WTC11 (cell line): ENCODE data around the gene GPC5. TPM values are rescaled to one million over a fixed set of nuclear protein-coding genes. Genes with fewer than 3 reads are reported as not detected.

ENCODE experiments used
- ATAC-seq: fragments of 200-7000 bp; cut with Tn5 transposase; 2 replicates; pipeline ENCODE4 v1.10.0; 2021; ENCODE audit warnings: mild to moderate bottlenecking, moderate library complexity
- CTCF ChIA-PET: fragments of 300-600 bp; sonication (Branson Sonifier 250); formaldehyde crosslinking; loops from one replicate; lab custom pipeline; 2021; ENCODE audit warnings: antibody characterized with exemption; lab: Charles Lee
- POLR2A ChIA-PET: fragments of 350-600 bp; sonication (Branson Sonifier 250); formaldehyde crosslinking; loops from one replicate; lab custom pipeline; 2021; ENCODE audit warnings: antibody characterized with exemption; lab: Charles Lee
- DNase-seq: peaks from one replicate; pipeline ENCODE4 v3.0.0; 2021; ENCODE audit warnings: low spot score
- H3K27ac Mint-ChIP-seq: 2 replicates; pipeline ENCODE4 v1.8.0; 2021; ENCODE audit warnings: mixed read lengths
- H3K27me3 Mint-ChIP-seq: 2 replicates; pipeline ENCODE4 v1.8.0; 2021; ENCODE audit warnings: low read depth, mild to moderate bottlenecking, moderate library complexity, mixed read lengths
- H3K36me3 Mint-ChIP-seq: 2 replicates; pipeline ENCODE4 v1.8.0; 2021; ENCODE audit warnings: mixed read lengths
- H3K4me1 Mint-ChIP-seq: 2 replicates; pipeline ENCODE4 v1.8.0; 2022; ENCODE audit warnings: mixed read lengths
- H3K4me3 Mint-ChIP-seq: 2 replicates; pipeline ENCODE4 v1.8.0; 2021; ENCODE audit warnings: mild to moderate bottlenecking, moderate library complexity, mixed read lengths
- H3K9me3 Mint-ChIP-seq: 2 replicates; pipeline ENCODE4 v1.8.0; 2021; ENCODE audit warnings: mixed read lengths
- ATF1 ChIP-seq: sonication (generic); formaldehyde crosslinking; IDR thresholded peaks from 2 replicates; pipeline ENCODE4 v1.8.1; 2023; ENCODE audit warnings: mild to moderate bottlenecking, moderate library complexity, missing genetic modification reagents
- ATF2 ChIP-seq: sonication (generic); formaldehyde crosslinking; IDR thresholded peaks from 2 replicates; pipeline ENCODE4 v1.8.1; 2022; ENCODE audit warnings: low read depth, missing genetic modification reagents, borderline replicate concordance
- ATF6 ChIP-seq: sonication (generic); formaldehyde crosslinking; IDR thresholded peaks from 2 replicates; pipeline ENCODE4 v1.8.1; 2023; ENCODE audit warnings: mild to moderate bottlenecking, missing genetic modification reagents
- CDX4 ChIP-seq: fragments of 250-450 bp; sonication (Bioruptor Pico); IDR thresholded peaks from 2 replicates; pipeline ENCODE4 v1.9.0; 2021; ENCODE audit warnings: moderate library complexity, mild to moderate bottlenecking, inconsistent platforms, borderline replicate concordance
- E2F1 ChIP-seq: sonication (generic); formaldehyde crosslinking; IDR thresholded peaks from 2 replicates; pipeline ENCODE4 v1.8.0; 2022; ENCODE audit warnings: mild to moderate bottlenecking, missing genetic modification reagents
- E2F5 ChIP-seq: sonication (generic); formaldehyde crosslinking; IDR thresholded peaks from 2 replicates; pipeline ENCODE4 v1.8.1; 2022; ENCODE audit warnings: mild to moderate bottlenecking, moderate library complexity, missing genetic modification reagents
- ETV6 ChIP-seq: sonication (generic); formaldehyde crosslinking; IDR thresholded peaks from 2 replicates; pipeline ENCODE4 v1.8.1; 2022; ENCODE audit warnings: mild to moderate bottlenecking, missing genetic modification reagents
- FOXJ3 ChIP-seq: sonication (generic); formaldehyde crosslinking; IDR thresholded peaks from 2 replicates; pipeline ENCODE4 v1.9.0; 2021; ENCODE audit warnings: missing genetic modification reagents, mild to moderate bottlenecking, borderline replicate concordance
- GRHL2 ChIP-seq: fragments of 250-450 bp; sonication (Bioruptor Pico); IDR thresholded peaks from 2 replicates; pipeline ENCODE4 v1.8.0; 2022; ENCODE audit warnings: mild to moderate bottlenecking, moderate library complexity; ENCODE audit not compliant: insufficient replicate concordance, severe bottlenecking
- MAX ChIP-seq: sonication (generic); formaldehyde crosslinking; IDR thresholded peaks from 2 replicates; pipeline ENCODE4 v1.8.0; 2022; ENCODE audit warnings: mild to moderate bottlenecking, missing genetic modification reagents
- MYBL2 ChIP-seq: sonication (generic); formaldehyde crosslinking; IDR thresholded peaks from 2 replicates; pipeline ENCODE4 v1.8.1; 2023; ENCODE audit warnings: mild to moderate bottlenecking, moderate library complexity, missing genetic modification reagents
- NFYB ChIP-seq: sonication (generic); formaldehyde crosslinking; conservative IDR thresholded peaks from 2 replicates; pipeline ENCODE4 v1.8.0; 2022; ENCODE audit warnings: low read depth, missing genetic modification reagents
- NR3C1 ChIP-seq: sonication (generic); formaldehyde crosslinking; conservative IDR thresholded peaks from 2 replicates; pipeline ENCODE4 v1.8.1; 2023; ENCODE audit warnings: low read depth, mild to moderate bottlenecking, missing genetic modification reagents
- RELA ChIP-seq: sonication (generic); formaldehyde crosslinking; IDR thresholded peaks from 2 replicates; pipeline ENCODE4 v1.8.1; 2022; ENCODE audit warnings: missing genetic modification reagents, mild to moderate bottlenecking, borderline replicate concordance
- RORB ChIP-seq: fragments of 250-450 bp; sonication (Bioruptor Pico); IDR thresholded peaks from 2 replicates; pipeline ENCODE4 v1.9.0; 2021; ENCODE audit warnings: mild to moderate bottlenecking
- SOX15 ChIP-seq: fragments of 250-450 bp; sonication (Bioruptor Pico); IDR thresholded peaks from 2 replicates; pipeline ENCODE4 v1.9.0; 2021; ENCODE audit warnings: mild to moderate bottlenecking
- TEAD4 ChIP-seq: sonication (generic); formaldehyde crosslinking; IDR thresholded peaks from 2 replicates; pipeline ENCODE4 v1.8.0; 2022; ENCODE audit warnings: mild to moderate bottlenecking, missing genetic modification reagents
- TP53 ChIP-seq: sonication (generic); formaldehyde crosslinking; IDR thresholded peaks from 2 replicates; pipeline ENCODE4 v1.8.1; 2023; ENCODE audit warnings: mild to moderate bottlenecking, missing genetic modification reagents
- ZMAT4 ChIP-seq: fragments of 250-450 bp; sonication (Bioruptor Pico); IDR thresholded peaks from 2 replicates; pipeline ENCODE4 v1.9.0; 2021; ENCODE audit warnings: mild to moderate bottlenecking
- ZNF263 ChIP-seq: sonication (generic); formaldehyde crosslinking; IDR thresholded peaks from 2 replicates; pipeline ENCODE4 v1.8.1; 2022; ENCODE audit warnings: low read depth, mild to moderate bottlenecking, moderate library complexity, missing genetic modification reagents
- ZNF281 ChIP-seq: sonication (generic); formaldehyde crosslinking; IDR thresholded peaks from 2 replicates; pipeline ENCODE4 v1.8.0; 2023; ENCODE audit warnings: mild to moderate bottlenecking, missing genetic modification reagents
- ZNF671 ChIP-seq: fragments of 250-450 bp; sonication (Bioruptor Pico); IDR thresholded peaks from 2 replicates; pipeline ENCODE4 v1.8.0; 2021; ENCODE audit warnings: mild to moderate bottlenecking
- total RNA-seq: library from RNA; stranded (reverse); gene quantifications from 3 replicates; pipeline ENCODE4 v1.2.3, GENCODE V29; 2021

GPC5 gene
- total RNA-seq, 1 experiment from 2014 or later = 0.46 TPM

GRCh38 chr13:91459485-91459884 lies 61.1 kb downstream of the GPC5 start:
- no peaks in the 10 kb centered on the region for H3K9me3 Mint-ChIP-seq

GRCh38 chr13:91464336-91464735 lies 65.9 kb downstream of the GPC5 start:
- Mint-ChIP-seq H3K27ac (no peak overlapping the region), H3K36me3 (no peaks in the 10 kb centered on the region), H3K9me3 (no peaks in the 10 kb centered on the region), H3K27me3 (no peaks in the 10 kb centered on the region), H3K4me3 (no peak overlapping the region), H3K4me1 (no peaks in the 10 kb centered on the region; the same call in 1 of the 2 replicates)
- ATAC-seq (no peak), DNase-seq (no peak)
- ChIA-PET CTCF (no interaction called here), POLR2A (no interaction called here)
- TF ChIP-seq RORB (CRISPR knock-in tag) = no peak
- TF ChIP-seq ATF1 = no peak
- no peak for TF ChIP-seq NFYB
- no peak for TF ChIP-seq ATF6 (CRISPR knock-in tag)
- no peak for TF ChIP-seq E2F1 (CRISPR knock-in tag)
- no peak for TF ChIP-seq NR3C1 (CRISPR knock-in tag)
- TF ChIP-seq RELA (CRISPR knock-in tag) = no peak
- TF ChIP-seq MYBL2 = no peak
- TF ChIP-seq SOX15 (CRISPR knock-in tag) = no peak
- TF ChIP-seq ZNF281 (CRISPR knock-in tag) = no peak
- TF ChIP-seq ZNF263 = no peak
- no peak for TF ChIP-seq TP53 (CRISPR knock-in tag)
- no peak for TF ChIP-seq ETV6
- no peak for TF ChIP-seq ZNF671

More at GRCh38 chr13:91459485-91459884, 61.1 kb downstream of the GPC5 start:
- ChIA-PET CTCF (no interaction called here), POLR2A (no interaction called here)
- H3K4me1 Mint-ChIP-seq = no peaks in the 10 kb centered on the region
- DNase-seq (no peak), ATAC-seq (no peak)
- no peaks in the 10 kb centered on the region for H3K27me3 Mint-ChIP-seq
- H3K4me3 Mint-ChIP-seq = no peak overlapping the region
- TF ChIP-seq SOX15 (CRISPR knock-in tag) (no peak), MAX (no peak), CDX4 (CRISPR knock-in tag) (no peak), ATF2 (CRISPR knock-in tag) (no peak), GRHL2 (no peak), TEAD4 (no peak), ZMAT4 (CRISPR knock-in tag) (no peak), TP53 (CRISPR knock-in tag) (no peak), FOXJ3 (no peak), E2F5 (CRISPR knock-in tag) (no peak)
- H3K27ac Mint-ChIP-seq = no peak overlapping the region
- no peaks in the 10 kb centered on the region for H3K36me3 Mint-ChIP-seq
